Islet precursor cell (in vitro differentiated cells): ENCODE data around the gene COLGALT1.
A peak's percentile ranks its signal among the peaks of the same experiment; 100 is the strongest.
"Not testable (repeated sequence)": the region's sequence is repeated elsewhere in the genome, so short reads cannot be mapped to it uniquely, and the experiment has no call there.

Source experiments
- DNase-seq: peaks from one replicate; pipeline ENCODE4 v3.0.0-alpha.2; 2018

Gene COLGALT1

GRCh38 chr19:17534767-17535166 is 20.7 kb upstream of the COLGALT1 start:
- DNase-seq = no peak

- DNase-seq = no peak
Observed at GRCh38 chr19:17536955-17537354, 18.5 kb upstream of the COLGALT1 start.

- DNase-seq = no peak
Observed at GRCh38 chr19:17538684-17539237, 16.7 kb upstream of the COLGALT1 start.

GRCh38 chr19:17539238-17540117 is 16.0 kb upstream of the COLGALT1 start:
- DNase-seq = peak; percentile 94

- no peak for DNase-seq
Observed at GRCh38 chr19:17540174-17540573, 15.3 kb upstream of the COLGALT1 start.

GRCh38 chr19:17541184-17541759 is 14.2 kb upstream of the COLGALT1 start:
- no peak for DNase-seq

- no peak for DNase-seq
Observed at GRCh38 chr19:17542042-17542441, 13.4 kb upstream of the COLGALT1 start.

GRCh38 chr19:17542793-17543582 is 12.5 kb upstream of the COLGALT1 start:
- DNase-seq = no peak

GRCh38 chr19:17543986-17544385 is 11.5 kb upstream of the COLGALT1 start:
- DNase-seq = no peak

GRCh38 chr19:17544418-17544817 is 11.0 kb upstream of the COLGALT1 start:
- DNase-seq = no peak

GRCh38 chr19:17548145-17548544 is 7.3 kb upstream of the COLGALT1 start:
- no peak for DNase-seq

- no peak for DNase-seq
Observed at GRCh38 chr19:17549085-17549740, 6.2 kb upstream of the COLGALT1 start.

- DNase-seq = no peak
Observed at GRCh38 chr19:17550076-17550667, 5.3 kb upstream of the COLGALT1 start.

- not testable (repeated sequence) for DNase-seq
Observed at GRCh38 chr19:17552735-17553134, 2.7 kb upstream of the COLGALT1 start.

- no peak for DNase-seq
Observed at GRCh38 chr19:17553256-17553655, 2.2 kb upstream of the COLGALT1 start.

GRCh38 chr19:17554968-17555479 is 425 bp upstream of the COLGALT1 start:
- no peak for DNase-seq

GRCh38 chr19:17555929-17556813 is 722 bp downstream of the COLGALT1 start:
- peak; percentile 81 for DNase-seq

GRCh38 chr19:17556995-17557394 is 1.5 kb downstream of the COLGALT1 start:
- DNase-seq = no peak

GRCh38 chr19:17557466-17557865 is 2.0 kb downstream of the COLGALT1 start:
- DNase-seq = no peak

- DNase-seq = peak; percentile 73
Observed at GRCh38 chr19:17560205-17560595, 4.8 kb downstream of the COLGALT1 start.

GRCh38 chr19:17562097-17562496 is 6.6 kb downstream of the COLGALT1 start:
- DNase-seq = no peak
